GM12891 (cell line): ENCODE results near the gene SPECC1.

Source experiments
- POLR2A ChIP-seq: IDR thresholded peaks from 2 replicates; pipeline ENCODE4 v1.6.1; 2011; ENCODE audit warnings: low read depth, low read length, control low read depth
- POLR2AphosphoS5 ChIP-seq: IDR thresholded peaks from 2 replicates; pipeline ENCODE4 v1.6.1; 2011; ENCODE audit warnings: low read depth, low read length, control low read depth

DNA sequence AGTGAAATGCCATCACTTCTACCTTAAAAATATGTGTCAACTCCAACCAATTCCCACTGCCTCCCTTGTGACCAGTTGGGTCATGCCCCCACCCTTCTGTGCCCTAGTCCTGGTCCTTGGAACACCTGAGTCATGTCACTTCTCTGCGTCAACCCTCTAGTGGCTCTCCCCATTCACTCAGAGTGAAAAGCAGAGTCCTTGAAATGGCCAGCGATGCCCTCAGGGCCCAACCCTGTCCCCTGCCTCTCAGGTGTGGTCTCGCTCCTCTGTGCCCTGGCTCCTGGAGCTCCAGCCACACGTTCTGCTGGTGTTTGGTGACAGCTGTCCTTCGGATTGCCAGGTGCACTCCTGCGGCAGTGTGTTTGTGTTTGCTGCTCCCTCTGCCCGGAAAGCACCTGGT is 89.2 kb downstream of the SPECC1 start:
- no peak for TF ChIP-seq POLR2AphosphoS5
- TF ChIP-seq POLR2A, result no peak
